PFSK-1 (cell line): ENCODE measurements around the gene FAM83B.

Experiments used
- POLR2AphosphoS5 ChIP-seq: IDR thresholded peaks from 2 replicates; pipeline ENCODE4 v1.6.1; 2012; ENCODE audit warnings: low read depth, mild to moderate bottlenecking, control low read depth, low read length, moderate library complexity
- SIN3A ChIP-seq: IDR thresholded peaks from 2 replicates; pipeline ENCODE4 v1.6.1; 2012; ENCODE audit warnings: mild to moderate bottlenecking, low read length, moderate library complexity, borderline replicate concordance; ENCODE audit not compliant: insufficient read depth
- TAF1 ChIP-seq: IDR thresholded peaks from 2 replicates; pipeline ENCODE4 v1.6.1; 2012; ENCODE audit warnings: low read length, control low read depth, borderline replicate concordance; ENCODE audit not compliant: insufficient read depth
- TF ChIP-seq, protein P1 (sequence below), 2 experiments: IDR thresholded peaks; 2 replicates each; pipeline versions ENCODE4 v1.6.1 to v1.8.0; 2011 to 2012; ENCODE audit warnings: low read depth in 2 of 2, low read length in 2 of 2, control low read depth in 1 of 2, inconsistent platforms in 1 of 2, mild to moderate bottlenecking in 1 of 2, moderate library complexity in 1 of 2; ENCODE audit not compliant: insufficient read depth in 1 of 2

DNA sequence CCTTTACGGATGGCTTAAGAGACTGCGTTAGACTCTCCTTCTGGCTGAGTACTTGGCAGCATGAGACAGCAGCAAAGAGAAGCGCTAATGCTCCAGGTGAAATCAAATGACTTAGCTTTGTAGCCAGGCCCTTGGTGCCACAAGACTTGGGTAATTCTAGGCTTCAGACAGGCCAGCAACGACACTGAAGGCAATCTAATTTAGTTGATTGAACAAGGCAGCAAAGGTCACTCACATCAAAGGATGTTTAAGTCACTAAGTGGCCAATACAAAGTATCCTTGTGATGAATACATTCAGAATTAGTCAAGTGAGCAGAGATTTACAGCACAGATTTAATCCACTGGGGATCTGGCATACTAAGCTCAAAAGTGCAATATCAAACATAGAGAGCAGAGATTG, 113.2 kb downstream of the FAM83B start:
- TF ChIP-seq POLR2AphosphoS5: no peak
- TF ChIP-seq, protein P1, sequence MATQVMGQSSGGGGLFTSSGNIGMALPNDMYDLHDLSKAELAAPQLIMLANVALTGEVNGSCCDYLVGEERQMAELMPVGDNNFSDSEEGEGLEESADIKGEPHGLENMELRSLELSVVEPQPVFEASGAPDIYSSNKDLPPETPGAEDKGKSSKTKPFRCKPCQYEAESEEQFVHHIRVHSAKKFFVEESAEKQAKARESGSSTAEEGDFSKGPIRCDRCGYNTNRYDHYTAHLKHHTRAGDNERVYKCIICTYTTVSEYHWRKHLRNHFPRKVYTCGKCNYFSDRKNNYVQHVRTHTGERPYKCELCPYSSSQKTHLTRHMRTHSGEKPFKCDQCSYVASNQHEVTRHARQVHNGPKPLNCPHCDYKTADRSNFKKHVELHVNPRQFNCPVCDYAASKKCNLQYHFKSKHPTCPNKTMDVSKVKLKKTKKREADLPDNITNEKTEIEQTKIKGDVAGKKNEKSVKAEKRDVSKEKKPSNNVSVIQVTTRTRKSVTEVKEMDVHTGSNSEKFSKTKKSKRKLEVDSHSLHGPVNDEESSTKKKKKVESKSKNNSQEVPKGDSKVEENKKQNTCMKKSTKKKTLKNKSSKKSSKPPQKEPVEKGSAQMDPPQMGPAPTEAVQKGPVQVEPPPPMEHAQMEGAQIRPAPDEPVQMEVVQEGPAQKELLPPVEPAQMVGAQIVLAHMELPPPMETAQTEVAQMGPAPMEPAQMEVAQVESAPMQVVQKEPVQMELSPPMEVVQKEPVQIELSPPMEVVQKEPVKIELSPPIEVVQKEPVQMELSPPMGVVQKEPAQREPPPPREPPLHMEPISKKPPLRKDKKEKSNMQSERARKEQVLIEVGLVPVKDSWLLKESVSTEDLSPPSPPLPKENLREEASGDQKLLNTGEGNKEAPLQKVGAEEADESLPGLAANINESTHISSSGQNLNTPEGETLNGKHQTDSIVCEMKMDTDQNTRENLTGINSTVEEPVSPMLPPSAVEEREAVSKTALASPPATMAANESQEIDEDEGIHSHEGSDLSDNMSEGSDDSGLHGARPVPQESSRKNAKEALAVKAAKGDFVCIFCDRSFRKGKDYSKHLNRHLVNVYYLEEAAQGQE (IDR thresholded peaks at IDR 0.05; ENCODE audit: insufficient read depth in 1 of 2, low read depth in 2 of 2, low read length in 2 of 2): no peak
- no peak for TF ChIP-seq SIN3A
- TF ChIP-seq TAF1: no peak
